Cortex of kidney (tissue), 1 donor: Measurements from ENCODE around the gene NPY5R.

Experiments
- DNase-seq: peaks from one replicate; lab custom pipeline; 2025; lab: John Stamatoyannopoulos, UW

Gene NPY5R

DNA sequence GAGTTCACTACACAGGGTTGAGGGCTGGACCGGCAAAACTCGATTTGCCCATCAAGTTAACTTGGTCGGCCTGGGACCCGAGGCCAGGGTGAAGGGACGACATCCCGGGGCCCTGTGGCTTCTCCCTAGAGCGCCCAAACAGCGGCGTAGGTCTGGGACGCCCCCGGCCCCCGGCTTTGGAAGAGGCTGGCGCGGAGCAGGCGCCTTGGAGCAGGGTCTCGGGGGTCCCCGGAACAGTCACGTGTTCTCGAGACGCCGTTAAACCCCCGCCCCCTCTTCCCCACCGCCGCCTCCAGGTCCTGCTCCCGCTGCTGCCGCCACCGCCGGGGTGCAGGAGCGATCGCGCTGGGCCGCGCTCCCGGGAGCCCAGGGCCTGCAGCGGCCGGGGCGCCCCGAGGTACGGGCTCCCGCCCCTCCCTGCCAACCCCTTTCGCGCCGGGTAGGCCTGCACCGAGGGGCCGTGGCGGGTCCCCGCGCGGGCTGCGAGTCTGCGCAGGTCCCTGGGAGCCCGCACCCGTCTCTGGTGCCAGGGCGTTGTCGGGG, at the start of gene NPY5R:
TSS of gene NPY5R (plus strand) at position 289 of the 543 bp plus-strand sequence. CDS start 6,382 bp downstream, outside the sequence.
- no peak for DNase-seq

DNA sequence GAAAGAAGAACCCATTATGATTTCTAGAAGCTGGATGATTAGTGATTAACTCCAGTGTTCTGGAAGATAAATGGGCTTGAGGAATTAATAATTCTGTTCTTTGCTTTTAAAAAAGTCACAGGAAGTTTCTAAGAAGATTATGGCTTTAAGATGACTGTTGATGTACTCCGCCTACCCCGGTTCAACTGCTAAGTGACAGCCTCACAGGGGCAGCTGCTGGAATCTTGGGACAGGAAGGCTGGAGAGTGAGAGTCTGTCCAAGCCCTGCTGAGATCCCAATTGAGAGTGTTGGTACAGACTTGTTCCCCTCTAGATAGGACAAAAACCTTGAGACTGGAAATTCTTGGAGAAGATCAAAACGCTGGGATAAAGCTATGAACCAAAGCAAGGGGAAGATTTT, 48.6 kb upstream of the NPY5R start:
- no peak for DNase-seq

DNA sequence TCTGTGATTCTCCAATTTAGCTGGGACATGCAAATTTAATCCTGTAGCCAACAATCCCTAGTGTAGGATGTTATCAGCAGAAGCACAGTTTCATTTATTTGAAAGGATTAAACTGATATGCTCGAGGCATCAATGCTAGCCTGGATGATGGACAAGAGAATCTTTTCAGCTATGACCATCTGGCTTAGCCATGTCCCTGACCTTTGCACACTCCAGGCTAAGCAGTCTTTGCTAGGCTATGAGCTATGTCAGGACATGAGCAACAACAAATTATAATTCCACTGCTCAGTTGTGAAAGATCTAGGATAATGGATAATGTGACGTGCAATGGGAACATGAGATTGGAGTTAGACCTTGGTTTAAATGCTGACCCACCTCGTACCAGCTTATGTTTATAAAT, 43.2 kb upstream of the NPY5R start:
- no peak for DNase-seq

GRCh38 chr4:163303069-163303468, 40.6 kb upstream of the NPY5R start:
- no peak for DNase-seq

DNA sequence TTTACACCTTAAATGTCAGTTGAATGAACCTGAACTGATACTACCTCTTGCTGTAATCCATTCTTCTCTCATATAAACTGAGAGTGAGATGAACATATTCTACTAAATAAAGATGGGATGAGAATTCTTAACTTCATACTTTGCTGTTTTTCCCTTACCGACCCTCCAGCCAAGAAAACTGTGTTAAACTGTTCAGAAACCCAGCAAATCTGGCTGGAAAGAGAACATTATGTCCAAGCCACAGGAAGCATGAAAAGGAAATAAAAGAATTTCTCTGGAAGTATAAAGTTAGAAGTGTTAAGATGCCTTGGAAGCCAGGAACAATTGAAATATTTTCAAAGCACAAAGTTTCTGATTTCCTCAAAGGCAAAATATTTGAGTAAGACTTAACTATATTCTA, 34.2 kb upstream of the NPY5R start:
- DNase-seq = no peak

GRCh38 chr4:163317110-163317509, 26.6 kb upstream of the NPY5R start:
- DNase-seq = no peak

GRCh38 chr4:163330916-163331628, 12.6 kb upstream of the NPY5R start:
- DNase-seq = no peak

- no peak for DNase-seq
Observed at GRCh38 chr4:163331629-163332376, 11.9 kb upstream of the NPY5R start.

DNA sequence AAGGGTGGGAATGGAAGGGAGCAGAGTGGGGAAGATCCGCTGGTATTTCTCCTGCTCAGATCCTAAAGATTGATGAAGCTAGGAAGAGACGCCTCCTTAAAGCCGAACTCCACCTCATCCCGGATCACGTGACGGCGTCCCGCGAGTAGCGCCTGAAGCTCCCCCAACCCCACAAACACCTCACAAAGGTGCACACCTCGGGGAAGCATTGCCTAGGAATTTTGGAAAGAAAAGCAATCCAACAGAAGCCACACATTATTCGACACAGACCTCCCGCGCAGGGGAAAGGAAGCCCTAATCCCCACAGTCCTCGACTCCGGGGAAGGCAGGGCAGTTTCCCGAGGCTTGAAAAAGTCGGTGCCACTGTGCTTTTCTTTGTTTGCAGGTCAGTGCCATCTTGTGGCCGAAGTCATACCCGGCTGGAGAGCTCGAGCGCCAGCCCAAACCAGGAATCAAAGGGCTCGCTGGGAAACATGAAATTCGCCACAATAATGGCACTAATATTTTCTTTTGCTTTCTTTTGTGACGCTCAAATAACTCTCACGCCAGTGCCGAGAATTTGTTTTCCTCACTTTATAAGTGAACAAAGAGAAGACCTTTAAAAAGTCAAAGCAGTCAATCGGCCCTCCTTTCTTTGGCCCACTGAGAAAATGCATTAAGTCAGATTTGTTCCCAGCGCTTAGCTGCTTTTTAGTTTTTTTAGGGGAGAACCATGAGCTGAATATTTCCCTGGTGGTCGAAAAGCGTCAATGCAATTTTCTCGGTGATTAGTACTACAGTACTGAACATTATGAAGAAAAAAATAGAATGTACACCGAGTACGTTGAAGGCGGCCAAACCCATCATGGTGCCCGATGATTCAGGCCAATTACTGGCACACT, 10.9 kb upstream of the NPY5R start, which contains the start of gene NPY1R:
TSS of gene NPY1R (minus strand) at position 71 of the 881 bp plus-strand sequence. CDS start 6,042 bp downstream, outside the sequence.
- DNase-seq = no peak

DNA sequence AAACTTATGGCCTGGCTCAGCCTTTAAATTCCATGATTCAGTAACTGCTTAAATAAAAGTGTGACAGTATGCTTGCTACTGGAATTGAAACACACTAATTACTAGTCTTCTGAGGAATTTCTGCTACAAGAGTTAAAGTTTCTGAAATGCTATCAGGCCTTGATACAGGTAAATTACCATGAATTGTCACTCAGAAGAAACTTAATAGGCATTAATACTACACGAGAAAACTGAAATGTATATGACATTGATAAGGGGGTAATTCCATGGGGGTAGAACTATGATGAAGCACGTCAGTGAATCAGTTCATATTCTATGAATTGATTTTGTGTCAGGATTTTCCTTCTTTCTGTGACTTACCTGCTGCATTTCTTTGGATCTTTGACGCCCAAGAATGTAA, 8.3 kb upstream of the NPY5R start:
- DNase-seq = no peak

DNA sequence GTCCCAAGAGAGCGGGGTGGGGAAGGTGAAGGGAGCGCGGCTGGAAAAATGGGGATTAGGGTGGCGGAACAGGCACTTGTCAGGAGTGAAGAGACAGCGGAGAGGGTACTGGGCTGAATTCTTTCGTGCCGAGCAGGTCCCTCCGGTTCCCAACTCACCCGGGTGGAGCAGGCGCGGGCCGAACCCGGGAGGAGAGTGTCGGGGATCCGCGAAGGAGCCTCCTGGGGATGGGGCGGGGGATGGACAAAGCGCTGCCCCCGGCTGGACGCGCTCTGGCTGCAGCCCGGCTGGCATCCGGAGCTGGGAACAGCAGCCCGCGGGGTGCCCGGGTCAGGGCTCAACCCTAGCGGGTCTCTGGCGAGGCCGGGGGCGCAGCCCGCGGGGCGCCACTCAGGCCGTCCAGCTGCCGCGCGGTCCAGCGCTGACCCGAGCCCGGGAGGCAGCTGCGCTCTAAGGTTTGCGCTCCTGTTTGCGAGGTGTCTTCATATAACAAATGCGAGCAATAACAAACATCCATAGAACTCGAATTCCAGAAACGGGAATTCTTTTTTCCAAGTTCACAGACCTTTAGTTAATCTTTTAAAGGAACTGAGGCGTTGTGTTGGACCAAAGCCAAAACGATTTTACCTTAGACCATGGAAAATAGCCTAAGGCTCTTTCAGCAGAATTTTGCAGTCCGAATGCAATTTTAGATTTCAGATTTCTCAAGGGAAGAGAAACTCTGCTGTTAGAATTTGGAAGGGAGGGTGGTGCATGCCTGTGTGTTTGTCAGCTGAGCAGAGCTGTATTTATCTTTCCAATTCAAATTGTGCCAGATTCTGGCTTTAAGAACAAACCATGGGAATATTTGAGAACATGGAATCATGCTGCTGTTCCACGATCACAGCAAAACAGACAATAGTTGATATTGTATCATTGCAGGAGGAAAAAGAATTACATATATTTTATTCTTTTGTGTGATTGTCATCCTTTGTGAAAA, 744 bp downstream of the NPY5R start:
- DNase-seq = no peak

DNA sequence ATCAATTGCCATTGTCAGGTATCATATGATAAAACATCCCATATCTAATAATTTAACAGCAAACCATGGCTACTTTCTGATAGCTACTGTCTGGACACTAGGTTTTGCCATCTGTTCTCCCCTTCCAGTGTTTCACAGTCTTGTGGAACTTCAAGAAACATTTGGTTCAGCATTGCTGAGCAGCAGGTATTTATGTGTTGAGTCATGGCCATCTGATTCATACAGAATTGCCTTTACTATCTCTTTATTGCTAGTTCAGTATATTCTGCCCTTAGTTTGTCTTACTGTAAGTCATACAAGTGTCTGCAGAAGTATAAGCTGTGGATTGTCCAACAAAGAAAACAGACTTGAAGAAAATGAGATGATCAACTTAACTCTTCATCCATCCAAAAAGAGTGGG, 7.0 kb downstream of the NPY5R start:
- DNase-seq = no peak

GRCh38 chr4:163353054-163353453, 9.4 kb downstream of the NPY5R start:
- no peak for DNase-seq

DNA sequence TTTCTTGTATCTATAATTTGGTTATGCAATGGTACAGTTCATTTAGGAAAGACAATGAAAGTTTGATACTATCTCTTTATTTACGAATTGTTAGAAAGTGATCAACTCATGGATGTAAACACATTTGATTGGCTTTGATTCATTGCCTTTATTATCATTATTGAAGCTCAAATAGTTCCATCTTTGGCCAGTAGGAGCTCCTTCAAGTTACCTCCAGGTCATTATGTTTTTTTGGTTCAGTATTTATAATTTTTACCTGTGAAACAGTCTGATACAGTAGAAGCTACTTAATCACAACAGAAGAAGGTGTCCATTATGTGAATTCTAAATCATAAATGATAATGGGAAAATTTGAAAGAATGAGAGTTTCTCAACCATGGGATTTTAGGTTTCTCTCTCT, 12.4 kb downstream of the NPY5R start:
- DNase-seq = no peak

DNA sequence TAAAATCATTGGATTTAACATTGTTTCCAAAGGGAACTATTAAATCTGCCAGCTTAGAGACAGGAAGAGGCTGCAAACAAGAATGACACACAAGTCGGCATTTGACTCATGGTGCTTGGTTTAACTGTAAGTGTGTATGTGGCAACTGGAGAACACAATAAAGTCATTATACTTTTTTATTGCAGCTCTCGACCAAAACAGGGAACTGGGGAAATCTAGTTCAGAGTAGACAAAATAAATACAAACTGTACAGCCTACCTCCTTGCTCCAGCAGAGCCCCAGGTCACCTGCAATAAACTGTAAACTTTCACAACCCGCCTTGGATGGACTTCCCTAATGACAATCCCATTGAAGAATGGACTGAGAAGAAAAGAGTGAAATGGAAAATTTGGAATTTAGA, 24.0 kb downstream of the NPY5R start:
- DNase-seq = no peak

GRCh38 chr4:163372029-163372428, 28.3 kb downstream of the NPY5R start:
- DNase-seq = no peak

- no peak for DNase-seq
Observed at GRCh38 chr4:163378661-163379060, 35.0 kb downstream of the NPY5R start.

DNA sequence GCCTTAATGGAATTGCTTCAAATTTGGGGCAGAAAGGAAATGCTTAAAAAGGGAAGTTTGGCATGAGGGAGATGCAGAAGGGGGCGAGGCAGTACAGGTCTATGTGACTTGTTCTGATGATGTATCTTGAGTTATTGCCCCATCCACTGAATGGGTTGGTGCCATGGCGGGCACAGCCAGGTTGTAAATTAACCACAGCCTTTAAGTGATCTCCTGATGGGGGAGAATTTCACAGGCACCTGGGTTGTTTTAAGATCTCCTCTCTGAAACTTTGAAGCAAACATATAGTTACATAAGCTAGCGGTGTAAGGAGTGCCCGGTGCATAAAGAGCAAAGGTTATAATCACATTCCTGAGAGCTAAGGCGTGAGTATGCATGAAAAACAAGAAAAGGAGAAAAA, 37.0 kb downstream of the NPY5R start:
- DNase-seq = no peak

DNA sequence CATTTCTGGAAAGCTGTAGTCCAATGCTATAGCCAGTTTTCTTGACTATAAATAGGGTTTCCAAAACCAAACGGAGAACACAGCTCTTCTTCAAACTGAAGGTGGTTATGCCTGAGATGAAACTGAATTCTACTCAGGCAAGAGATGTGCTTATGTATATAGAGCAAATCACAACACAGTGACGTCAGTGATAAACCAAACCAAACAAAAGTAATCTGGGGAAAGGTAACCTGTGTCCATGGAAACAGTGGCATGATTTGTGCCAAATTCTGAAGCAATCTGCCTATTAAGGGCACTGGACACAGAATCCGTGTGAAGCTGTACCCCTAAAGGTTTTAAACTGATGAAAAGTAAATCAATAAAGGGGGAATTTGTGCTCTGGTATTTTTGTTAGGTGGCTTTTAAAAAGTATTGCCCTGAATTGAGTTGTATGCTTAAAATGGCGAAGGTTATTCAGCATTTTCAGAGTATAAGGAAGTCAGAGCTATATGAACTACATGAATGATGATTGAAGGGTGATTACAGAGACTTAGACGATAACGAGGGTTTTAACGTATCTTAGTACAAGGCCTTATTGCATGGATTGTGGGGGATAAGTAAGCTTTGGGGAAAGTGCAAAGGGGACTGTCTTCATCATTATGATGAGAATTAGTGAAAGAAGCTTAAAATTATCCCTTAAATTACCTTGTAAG, 38.6 kb downstream of the NPY5R start:
- DNase-seq = no peak

DNA sequence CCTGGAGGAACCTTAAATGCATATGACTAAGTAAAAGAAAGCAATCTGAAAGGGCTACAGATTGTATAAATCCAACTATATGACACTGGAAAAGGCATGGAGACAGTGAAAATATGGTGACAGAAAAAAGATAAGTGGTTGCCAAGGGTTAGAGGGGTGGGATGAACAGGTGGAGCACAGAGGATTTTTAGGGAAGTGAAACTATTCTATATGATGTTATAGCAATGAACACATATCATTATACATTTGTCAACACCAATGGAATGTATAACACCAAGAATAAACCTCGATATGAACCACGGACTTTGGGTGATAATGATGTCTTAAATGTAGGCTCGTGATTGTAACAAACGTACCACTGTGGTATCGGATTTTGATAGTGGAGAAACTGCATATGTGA, 40.7 kb downstream of the NPY5R start:
- no peak for DNase-seq
